PC-3 (cell line): Measurements from ENCODE around the gene SELPLG.

ENCODE experiments used
- EZH2 ChIP-seq: fragments of 300-600 bp; sonication (generic); IDR thresholded peaks from one replicate; pipeline ENCODE4 v1.6.1; 2017; ENCODE audit warnings: antibody characterized with exemption, mild to moderate bottlenecking, low read length; ENCODE audit not compliant: unreplicated experiment
- EZH2phosphoT487 ChIP-seq: fragments of 300-600 bp; sonication (generic); IDR thresholded peaks from 2 replicates; pipeline ENCODE4 v1.6.1; 2018; ENCODE audit warnings: mild to moderate bottlenecking, antibody characterized with exemption, low read length, borderline replicate concordance
- TF ChIP-seq, protein P1 (sequence below): fragments of 300-600 bp; sonication (generic); conservative IDR thresholded peaks from 2 replicates; pipeline ENCODE4 v1.5.1; 2017; ENCODE audit warnings: antibody characterized with exemption, low read depth, mild to moderate bottlenecking, low read length

DNA sequence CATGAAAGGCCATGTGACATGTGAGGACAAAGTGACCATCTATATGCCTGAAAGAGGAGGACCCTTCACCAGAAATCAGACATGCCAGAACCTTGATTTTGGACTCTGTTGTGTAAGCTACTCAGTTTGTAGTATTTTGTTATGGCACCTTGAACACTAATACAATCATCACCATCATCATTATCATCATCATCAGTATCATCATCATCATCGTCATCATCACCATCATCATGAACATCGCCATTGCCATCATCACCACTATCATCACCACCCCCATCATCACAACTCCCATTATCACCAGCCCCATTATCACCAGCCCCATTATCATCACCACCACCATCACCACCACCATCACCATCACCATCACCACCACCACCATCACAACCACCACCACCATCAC lies 55.4 kb downstream of the SELPLG start:
- TF ChIP-seq, protein P1, sequence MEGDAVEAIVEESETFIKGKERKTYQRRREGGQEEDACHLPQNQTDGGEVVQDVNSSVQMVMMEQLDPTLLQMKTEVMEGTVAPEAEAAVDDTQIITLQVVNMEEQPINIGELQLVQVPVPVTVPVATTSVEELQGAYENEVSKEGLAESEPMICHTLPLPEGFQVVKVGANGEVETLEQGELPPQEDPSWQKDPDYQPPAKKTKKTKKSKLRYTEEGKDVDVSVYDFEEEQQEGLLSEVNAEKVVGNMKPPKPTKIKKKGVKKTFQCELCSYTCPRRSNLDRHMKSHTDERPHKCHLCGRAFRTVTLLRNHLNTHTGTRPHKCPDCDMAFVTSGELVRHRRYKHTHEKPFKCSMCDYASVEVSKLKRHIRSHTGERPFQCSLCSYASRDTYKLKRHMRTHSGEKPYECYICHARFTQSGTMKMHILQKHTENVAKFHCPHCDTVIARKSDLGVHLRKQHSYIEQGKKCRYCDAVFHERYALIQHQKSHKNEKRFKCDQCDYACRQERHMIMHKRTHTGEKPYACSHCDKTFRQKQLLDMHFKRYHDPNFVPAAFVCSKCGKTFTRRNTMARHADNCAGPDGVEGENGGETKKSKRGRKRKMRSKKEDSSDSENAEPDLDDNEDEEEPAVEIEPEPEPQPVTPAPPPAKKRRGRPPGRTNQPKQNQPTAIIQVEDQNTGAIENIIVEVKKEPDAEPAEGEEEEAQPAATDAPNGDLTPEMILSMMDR = no peak
- TF ChIP-seq EZH2 (no peak), EZH2phosphoT487 (no peak)
